C4-2B (cell line): ENCODE measurements around the gene NRP2.

Experiments used
- ZFX ChIP-seq: fragments of 450-650 bp; IDR thresholded peaks from 2 replicates; pipeline ENCODE4 v1.6.1; 2017
- TF ChIP-seq, protein P1 (sequence below): fragments of 450-650 bp; conservative IDR thresholded peaks from 2 replicates; pipeline ENCODE4 v1.5.1; 2017; ENCODE audit warnings: mild to moderate bottlenecking

DNA sequence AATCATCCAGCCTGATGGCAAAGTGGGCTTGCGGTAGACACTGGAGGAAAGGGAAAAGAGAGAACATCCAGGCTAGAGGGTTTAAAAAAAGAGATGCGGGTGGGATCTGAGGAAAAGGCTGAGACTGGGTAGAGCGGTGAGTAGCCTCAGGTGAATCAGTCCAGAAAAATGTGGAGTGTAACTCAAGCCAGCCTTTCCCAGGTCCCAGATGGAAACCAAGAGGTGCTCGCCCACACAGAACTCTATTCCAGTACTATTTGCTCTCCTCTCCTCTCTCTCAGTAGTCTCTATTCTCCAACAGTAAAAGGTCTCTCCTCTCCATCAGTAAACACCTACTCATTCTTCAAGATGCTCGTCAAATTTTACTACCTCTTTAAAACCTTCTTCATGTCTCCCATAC is 38.3 kb upstream of the NRP2 start:
- TF ChIP-seq, protein P1, sequence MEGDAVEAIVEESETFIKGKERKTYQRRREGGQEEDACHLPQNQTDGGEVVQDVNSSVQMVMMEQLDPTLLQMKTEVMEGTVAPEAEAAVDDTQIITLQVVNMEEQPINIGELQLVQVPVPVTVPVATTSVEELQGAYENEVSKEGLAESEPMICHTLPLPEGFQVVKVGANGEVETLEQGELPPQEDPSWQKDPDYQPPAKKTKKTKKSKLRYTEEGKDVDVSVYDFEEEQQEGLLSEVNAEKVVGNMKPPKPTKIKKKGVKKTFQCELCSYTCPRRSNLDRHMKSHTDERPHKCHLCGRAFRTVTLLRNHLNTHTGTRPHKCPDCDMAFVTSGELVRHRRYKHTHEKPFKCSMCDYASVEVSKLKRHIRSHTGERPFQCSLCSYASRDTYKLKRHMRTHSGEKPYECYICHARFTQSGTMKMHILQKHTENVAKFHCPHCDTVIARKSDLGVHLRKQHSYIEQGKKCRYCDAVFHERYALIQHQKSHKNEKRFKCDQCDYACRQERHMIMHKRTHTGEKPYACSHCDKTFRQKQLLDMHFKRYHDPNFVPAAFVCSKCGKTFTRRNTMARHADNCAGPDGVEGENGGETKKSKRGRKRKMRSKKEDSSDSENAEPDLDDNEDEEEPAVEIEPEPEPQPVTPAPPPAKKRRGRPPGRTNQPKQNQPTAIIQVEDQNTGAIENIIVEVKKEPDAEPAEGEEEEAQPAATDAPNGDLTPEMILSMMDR: no peak
- TF ChIP-seq ZFX: no peak
